Stimulated activated CD4-positive, alpha-beta T cell treated with anti-CD3 and anti-CD28 coated beads, Interleukin-12 subunit alpha, Interleukin-12 subunit beta, amount 100 ng/mL, for 4 hours (primary cell): ENCODE results near the gene SERPINB8.

Experiments used
- DNase-seq: peaks from one replicate; pipeline ENCODE4 v3.0.0-alpha.2; 2020

Gene SERPINB8

DNA sequence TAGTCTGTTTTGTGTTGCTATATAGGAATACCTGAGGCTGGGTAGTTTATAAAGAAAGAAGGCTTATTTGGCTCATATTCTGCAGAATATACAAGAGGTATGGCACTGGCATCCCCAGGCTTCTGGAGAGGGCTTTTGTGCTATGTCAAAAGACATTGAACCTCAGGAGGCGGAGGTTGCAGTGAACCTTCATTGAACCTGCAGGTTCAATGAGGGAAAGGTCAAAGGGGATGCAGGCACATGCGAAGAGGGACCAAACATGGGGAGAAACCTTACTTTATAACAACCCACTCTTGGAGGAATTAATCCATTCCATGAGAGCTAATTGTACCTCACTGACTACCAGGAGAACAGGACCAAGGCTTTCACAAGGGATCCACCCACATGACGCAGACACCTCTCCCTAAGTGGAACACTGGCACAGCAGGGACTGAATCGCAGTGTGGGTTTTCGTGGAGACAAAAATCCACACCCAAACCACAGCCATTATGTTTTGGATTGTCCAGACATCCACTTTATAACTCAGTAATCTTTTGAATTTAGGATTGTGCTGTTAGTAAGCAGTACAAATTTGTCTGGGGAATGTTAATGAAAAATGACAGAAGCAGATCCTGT lies 4.1 kb upstream of the SERPINB8 start:
- no peak for DNase-seq

DNA sequence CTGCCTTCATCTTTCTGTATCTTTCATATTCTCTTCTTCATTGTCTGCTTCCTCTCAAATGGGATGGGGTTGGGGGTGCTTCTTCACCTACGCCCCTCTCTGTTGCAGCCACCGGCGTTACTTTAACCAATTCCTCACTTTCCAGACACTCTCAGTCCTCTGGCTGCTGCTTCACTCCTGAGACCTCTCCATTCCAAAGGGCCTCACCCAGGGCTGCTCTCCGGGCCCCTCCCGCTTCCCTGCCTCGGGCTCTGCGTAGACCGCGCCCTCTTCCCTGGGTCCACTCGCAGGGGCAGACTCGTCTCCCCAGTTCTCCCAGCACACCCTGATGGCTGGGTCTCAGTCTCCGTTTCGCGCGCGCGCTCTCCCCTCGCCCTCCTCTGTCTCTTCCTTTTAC lies 926 bp downstream of the SERPINB8 start:
- DNase-seq, result no peak

DNA sequence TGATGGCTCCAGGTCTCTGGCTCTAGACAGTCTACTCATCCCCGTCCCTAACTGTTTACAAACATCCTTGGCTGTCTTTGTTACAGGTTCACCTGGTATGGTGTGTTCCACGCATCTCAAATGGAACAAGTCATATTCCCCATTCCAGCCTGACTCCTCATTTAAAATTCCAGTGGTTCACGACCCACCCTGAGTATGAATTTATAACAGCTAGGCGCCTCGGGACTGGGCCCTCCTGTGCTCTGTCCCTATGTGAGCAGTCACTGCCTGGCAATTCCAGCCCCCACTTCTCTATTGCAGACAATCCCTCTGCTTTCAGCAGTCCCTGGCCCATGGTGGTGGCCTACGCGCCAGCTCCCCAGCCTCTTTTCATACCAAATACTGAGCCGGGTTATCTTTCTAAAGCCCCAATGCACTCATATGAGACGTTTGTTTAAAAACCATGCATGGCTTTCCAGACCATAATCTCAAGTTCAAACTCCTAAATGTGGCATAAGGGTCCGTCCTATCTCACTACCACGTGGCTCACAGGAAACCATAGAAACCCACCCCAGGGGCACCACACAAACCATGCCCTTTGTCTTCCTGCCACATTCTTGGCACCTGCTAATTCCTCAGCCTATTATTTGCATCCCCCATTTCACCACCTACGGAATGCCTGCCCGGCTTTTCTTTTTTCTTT lies 1.6 kb downstream of the SERPINB8 start:
- no peak for DNase-seq

DNA sequence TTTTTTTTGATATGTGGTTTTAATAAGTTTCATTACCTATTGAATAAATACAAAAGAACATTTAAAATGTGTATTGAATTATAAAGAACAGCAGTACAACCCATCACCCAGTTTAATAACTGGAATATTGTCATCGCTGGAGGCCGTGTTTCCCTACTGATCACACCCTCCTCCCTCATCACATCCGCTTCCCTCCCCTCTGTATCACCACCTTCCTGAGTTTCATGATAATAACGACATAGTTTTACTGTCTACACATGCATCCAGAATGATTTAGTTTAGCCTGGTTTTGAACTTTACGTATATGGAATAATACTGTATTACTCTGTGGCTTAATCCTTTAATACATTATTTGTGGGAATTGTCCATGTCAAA lies 2.1 kb downstream of the SERPINB8 start:
- no peak for DNase-seq

DNA sequence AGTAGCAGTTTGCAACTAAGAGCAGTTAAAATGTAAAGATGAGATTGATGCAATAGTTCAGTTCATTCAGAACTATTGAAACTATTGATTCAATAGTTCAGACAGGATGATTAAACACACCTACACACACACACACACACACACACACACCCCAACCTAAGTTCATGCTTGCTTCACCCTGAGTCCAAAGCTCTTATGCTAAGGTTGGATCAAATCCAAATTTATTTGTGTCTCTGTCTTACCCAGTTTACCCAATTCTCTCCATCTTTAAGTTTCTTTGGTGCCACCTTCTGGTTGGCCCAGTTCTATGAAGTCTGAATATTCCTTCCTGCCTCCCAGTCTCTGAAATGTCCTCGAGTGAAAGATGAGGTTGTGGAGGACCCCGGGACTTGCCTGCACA lies 5.1 kb downstream of the SERPINB8 start:
- no peak for DNase-seq

DNA sequence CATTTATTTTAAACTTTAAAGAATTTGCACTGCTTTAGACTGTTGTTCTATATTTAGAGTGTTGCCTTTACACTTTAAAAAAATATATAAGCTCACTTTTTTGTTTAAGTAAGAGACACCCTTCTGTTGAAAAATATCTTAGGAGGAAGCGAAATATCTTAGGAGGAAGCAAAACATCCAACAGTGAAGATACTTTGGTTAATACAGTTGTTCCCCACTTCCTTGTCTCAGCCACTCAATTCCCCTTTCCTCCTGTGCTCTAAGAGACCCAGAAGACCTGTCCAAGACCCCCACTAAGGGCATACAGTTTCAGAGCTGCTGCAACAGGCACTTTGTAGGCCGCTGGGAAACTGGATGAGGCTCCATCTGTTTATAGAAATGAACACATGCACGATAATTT lies 5.7 kb downstream of the SERPINB8 start:
- no peak for DNase-seq

DNA sequence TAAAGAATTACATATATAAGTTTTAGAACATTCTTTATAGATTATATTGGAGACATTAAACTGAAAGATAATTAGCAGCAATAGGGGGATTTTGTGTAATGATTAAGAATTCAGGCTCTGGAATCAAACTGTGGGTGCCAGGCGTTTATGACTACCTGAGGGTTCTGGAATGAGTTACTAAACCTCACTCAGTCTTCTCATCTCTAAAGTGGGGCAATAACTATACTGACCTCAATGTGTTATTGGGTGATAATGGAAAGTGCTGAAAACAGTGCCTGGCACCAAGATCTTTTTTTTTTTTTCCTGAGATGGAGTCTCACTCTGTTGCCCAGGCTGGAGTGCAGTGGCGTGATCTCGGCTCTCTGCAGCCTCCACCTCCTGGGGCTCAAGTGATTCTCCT lies 7.2 kb downstream of the SERPINB8 start:
- DNase-seq, result no peak

DNA sequence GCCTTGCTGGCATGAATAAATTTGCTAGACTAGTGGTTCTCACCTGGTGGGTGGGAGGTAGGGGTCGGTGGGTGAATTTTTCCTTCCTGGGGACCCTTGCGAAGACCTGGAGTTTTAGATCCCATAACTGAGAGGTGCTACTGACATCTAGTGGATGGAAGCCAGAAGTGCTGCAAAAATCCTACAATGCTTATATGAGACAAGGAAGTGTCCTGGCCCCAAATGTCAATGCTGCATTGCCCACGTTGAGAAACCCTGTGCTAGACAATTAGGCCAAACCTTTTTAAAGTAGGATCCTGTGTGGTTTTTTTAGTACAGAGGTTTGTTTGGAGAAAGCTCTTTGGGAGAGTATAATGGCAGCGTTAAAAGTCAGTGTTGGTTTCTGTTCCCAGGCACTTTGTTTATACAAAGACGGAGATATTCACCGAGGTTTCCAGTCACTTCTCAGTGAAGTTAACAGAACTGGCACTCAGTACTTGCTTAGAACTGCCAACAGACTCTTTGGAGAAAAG lies 9.6 kb downstream of the SERPINB8 start:
- DNase-seq, result no peak

DNA sequence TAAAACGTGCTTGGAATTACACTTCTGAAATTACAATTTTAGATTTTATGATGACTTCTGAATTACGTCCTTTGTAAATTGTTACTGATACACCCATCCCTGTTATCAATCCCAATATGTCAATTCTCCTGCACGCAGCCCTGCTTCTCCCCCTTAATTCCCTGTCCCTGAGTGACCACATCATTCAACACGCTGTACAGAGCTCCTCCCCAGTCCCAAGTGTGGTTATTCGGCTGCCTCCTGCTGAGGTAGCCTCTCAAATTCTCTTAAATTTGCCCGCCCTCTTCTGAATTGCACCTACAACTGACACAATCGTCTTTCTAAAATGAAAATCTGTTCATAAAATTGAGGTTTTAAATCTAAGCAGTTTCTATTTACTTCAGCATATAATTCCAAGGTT lies 10.1 kb downstream of the SERPINB8 start:
- no peak for DNase-seq

DNA sequence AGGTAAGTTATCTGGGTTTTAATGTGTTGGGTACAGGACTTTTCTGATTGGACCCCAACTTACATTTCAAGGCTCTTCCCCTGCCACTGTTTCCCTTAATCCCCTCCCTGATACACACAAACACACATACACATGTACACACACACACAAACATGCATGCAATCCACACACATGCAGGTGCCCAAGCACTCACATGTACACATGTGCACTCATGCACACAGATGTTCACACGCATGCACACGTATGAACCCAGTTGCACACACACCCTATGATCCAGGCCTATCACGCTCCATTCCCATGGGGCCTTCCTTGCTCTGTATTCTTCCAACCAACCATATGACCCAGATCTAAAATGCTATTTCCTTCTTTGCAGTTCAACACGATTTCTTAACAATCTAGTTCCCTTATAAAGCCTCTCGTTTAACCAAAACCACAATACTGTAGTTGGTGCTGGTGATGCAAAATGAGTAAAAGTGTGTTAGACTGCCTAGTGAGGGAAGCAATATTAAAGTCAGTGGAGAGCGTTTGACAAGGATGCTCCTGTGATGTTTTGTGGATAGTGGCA lies 11.1 kb downstream of the SERPINB8 start:
- DNase-seq, result no peak

DNA sequence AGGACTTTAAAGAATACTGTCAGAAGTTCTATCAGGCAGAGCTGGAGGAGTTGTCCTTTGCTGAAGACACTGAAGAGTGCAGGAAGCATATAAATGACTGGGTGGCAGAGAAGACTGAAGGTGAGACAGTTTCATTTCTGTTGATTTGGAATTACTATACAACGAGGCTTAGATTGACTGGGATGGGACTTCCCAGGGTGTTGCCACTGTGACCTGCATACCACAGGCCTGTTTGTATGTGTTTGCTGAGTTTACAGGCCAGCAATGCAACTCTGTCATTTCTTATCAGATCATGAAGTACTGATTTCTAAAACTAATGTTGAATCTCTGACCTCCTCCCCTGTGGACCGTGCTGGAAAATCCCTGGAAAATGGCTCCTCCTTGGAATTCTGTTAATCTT lies 11.8 kb downstream of the SERPINB8 start:
- no peak for DNase-seq

DNA sequence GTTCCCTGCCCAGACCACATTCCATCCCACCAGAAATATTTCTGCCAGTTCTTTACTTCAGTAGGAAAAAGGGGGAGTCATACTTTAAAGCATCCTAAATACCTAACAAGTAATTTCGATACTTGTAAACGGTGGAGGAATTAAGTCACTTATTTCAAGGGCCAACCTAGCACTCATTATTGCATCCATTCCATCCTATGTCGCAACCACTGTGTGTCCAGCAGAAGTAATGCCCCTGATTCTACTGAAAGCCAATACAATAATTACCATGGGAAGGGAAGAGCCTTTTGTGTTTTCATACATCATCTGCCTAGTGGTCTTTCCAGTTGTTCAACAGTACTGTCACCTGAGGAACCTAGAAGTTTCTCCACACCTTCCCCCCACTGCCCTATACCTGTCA lies 12.5 kb downstream of the SERPINB8 start:
- DNase-seq, result no peak

DNA sequence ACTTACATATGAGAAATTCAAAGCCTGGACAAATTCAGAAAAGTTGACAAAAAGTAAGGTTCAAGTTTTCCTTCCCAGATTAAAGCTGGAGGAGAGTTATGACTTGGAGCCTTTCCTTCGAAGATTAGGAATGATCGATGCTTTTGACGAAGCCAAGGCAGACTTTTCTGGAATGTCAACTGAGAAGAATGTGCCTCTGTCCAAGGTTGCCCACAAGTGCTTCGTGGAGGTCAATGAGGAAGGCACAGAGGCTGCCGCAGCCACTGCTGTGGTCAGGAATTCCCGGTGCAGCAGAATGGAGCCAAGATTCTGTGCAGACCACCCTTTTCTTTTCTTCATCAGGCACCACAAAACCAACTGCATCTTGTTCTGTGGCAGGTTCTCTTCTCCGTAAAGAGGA lies 17.0 kb downstream of the SERPINB8 start:
- DNase-seq, result no peak

DNA sequence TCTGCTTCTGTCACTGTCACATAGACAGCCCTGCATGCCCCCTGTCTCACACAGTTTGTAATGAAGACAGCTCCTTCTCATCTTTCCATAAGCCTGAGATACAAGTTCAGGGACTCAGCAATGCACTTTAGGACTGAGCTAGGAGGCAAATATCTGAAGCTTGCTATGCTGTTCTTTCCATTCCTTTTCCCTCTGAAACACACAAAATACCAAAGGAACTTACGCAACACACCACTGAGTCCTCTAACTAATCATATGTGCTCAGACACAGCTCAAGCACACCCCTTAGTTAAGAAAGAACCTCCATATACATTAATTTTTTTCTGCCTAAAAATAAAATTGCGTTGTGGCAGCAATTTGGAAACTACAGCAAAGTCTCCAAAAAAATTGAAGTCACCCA lies 17.9 kb downstream of the SERPINB8 start:
- no peak for DNase-seq

DNA sequence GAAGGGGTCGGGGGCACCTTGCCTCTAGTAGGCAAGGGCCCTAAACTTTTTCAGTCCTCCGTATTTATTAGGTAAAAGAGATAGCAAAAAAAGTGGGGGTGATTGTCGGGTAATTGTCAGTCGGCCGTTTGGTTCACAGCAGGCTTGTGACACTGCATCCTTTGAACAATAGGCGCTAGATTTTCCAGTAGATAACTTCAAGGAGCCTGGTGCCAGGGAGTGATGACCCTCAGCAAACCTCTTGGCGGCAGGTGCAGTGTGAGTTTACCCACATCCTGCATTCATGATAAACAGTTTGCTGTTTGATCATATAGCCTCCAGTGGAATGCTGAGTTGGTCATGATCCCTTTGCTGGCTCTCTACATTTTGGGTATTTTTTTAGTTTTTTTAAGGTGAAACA lies 22.9 kb downstream of the SERPINB8 start:
- no peak for DNase-seq

DNA sequence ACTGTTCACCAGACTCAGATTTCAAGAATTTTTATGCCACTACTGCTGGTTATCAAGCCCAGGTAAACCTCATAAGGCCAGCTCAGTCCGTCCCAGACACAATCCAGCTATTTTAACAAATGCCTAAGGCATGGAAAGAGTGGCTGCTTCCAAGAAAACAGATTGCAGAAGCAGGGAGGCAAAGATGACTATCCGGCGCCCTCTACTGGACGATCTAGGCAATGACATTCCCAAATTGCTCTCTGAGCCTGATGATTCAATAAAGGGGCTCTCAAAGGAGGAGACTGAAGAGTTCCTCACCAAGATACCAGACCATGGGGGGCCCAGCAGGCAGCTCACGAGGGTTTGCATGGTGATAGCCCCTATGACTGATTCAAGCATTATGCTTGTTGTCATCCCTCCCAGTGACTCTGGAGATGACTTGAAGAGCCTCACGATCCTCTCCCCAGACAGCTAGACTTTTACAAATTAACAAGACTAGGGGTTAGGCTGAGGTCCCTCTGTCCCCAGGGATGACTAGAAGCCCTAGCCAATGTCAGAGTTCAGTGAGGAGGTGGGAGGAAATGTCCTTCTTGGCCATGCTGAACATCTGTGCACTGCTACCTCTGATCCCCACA lies 25.0 kb downstream of the SERPINB8 start:
- peak; percentile 24 for DNase-seq

DNA sequence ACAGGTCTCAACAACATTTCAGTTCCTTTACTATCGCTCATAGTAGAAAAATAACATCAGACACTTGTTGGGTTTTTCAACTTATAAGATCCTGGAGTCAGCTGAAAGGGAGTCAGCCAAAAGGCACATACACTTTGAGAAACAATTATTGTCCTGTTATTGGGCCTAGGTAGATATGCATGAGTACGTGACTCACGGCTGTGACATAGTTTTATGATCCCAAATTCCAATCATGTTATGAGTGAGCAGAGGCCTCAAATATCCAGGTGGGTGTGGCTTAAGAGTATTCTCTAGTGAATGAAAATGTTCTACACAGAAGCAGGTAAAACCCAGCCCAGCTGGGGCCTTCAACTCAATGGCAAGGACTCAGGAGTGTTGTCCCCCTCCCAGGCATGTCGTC lies 27.2 kb downstream of the SERPINB8 start:
- no peak for DNase-seq

DNA sequence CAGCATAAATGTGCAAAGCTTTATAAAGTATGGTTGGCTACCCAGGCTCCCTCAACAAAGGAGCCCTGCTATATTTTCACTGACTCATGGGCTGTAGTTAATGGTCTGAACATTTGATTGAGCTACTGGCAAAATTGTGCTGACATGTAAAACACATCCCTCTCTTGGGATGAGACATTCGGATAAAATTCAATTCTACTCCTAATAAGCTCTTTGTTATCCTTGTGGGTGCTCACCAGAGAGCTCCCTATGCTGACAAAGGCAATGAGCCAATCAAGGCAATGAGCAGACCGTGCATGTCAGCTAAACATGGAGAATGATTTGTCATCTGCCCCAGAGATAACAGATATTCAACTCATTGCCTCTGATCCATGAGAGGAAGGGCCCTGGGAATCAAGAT lies 27.7 kb downstream of the SERPINB8 start:
- no peak for DNase-seq

DNA sequence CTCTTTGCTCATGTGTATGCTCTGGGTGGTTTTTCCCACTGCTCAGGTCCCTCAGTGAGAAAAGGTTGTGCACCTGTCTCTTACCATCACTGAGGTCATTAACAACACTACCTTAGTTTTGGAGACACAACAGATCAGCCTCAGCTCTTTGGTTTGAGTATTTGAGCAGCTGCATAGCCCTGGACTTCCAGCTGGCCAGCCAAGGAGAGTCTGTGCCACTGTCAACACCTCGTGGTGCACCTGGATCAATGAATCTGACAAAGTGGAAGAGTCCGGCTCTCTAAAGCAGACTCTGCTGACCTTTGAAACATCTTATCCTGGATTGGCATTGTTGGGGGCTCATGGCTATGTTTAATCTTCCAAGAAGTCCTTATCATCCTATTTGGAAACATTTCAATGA lies 30.0 kb downstream of the SERPINB8 start:
- DNase-seq, result no peak

DNA sequence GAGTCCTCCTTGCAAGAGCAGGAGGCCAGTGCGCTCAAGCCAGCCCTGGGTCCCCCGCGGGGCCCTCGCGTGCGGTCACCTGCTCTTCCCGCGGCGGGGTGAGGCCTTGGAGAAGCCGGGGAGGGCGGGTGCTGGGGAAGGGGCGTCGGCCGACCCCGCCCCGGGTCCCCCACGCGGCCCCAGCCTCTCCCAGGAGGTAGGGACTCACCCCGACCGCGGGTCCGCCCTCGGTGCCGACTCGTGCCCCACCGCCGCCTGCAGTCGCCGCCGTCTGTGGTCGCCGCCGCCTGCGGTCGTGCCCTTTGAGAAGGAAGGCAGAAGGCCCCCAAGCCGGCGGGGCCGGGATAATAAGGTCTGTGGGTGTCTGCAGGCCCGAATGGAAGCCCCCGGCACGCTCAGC lies 32.7 kb downstream of the SERPINB8 start:
- DNase-seq, result no peak

DNA sequence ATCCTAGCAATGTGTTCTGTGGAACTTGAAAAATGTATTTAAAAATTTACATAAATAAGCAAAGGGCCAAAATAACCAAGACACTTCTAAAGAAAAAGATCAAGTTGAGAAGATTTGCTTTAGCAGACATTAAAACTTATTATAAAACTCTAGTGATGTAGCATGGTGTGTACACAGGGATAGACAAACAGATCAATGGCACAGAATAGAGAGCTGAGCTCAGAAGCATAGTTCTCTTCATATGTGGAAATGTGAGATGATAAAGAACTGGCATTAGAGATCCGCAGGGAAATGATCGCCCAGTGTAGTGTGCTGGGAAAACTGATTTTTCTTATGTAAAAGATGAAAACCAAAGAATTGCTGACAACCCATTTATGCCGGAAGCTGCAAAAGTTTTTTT lies 39.4 kb downstream of the SERPINB8 start:
- DNase-seq, result no peak

DNA sequence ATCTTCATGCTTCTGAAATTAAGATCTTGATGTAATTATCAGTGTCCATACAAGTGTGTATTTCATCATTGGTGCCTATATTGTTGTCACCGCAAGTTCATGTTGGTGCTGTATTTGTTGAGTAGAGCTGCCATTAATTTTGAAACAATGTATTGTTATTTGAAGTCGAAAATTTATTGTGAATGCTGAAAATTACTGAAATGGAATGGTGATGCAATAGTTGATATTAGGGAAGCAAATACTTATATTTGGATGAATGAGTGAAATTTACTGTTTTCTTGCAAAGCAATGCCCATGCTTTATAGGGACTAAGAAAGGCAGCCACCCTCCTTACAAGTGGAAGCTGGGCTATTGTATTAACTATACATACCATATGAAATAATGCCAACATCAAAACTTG lies 41.6 kb downstream of the SERPINB8 start:
- DNase-seq, result no peak

DNA sequence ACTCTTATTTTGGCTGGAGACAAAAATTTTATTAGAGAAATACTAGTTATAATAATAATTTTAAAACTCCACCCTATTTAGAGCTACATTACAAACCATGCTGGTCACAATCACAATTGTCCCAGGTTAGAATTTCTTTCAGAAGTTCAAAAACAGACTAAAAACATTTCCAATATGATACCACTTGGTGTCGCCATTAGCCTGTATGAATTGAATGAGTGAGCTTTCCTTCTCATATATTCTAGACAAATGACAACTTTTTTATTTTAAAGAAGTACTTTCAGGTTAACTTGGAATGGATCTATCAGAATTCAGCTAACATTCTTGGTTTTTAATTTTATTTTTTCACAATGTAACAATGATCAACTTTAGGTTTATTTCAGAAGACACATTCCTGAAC lies 48.0 kb downstream of the SERPINB8 start:
- no peak for DNase-seq
